Measurements from ENCODE around the gene KCNG2.
"Not testable (repeated sequence)": the region's sequence is repeated elsewhere in the genome, so short reads cannot be mapped to it uniquely, and the experiment has no call there.

KCNG2 gene

DNA sequence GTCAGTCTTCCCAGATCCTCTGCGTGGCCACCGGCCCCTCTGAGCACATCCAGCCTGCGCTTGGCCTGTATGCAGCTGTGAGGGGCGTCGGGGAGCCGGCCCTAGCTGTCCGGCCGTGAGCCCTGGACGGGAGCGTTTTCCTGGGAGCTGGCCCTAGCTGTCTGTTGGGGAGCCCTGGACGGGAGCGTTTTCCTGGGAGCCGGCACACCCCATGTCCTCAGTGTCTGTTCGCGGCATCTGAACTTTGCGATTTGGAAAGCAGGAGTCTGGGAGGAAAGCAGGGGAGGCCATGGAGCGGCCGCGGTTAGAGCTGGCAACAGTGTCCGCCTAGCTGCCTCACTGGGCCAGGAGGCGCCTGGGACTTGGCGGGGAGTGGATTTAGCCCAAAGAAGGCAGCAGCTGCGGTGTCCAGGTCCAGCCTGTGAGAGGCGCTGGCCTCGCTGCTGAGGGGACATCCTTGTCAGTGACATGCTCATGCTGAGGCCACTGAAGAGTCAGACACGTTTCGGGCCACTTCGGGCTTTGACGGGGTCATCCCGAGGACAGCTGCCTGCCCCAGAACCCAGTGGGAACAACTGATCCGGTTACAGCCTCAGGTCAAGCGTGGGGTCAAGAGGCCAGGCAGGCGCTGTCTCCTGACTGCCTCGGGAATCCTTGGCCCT, 75.8 kb downstream of the KCNG2 start:
- no peak for DNase-seq

DNA sequence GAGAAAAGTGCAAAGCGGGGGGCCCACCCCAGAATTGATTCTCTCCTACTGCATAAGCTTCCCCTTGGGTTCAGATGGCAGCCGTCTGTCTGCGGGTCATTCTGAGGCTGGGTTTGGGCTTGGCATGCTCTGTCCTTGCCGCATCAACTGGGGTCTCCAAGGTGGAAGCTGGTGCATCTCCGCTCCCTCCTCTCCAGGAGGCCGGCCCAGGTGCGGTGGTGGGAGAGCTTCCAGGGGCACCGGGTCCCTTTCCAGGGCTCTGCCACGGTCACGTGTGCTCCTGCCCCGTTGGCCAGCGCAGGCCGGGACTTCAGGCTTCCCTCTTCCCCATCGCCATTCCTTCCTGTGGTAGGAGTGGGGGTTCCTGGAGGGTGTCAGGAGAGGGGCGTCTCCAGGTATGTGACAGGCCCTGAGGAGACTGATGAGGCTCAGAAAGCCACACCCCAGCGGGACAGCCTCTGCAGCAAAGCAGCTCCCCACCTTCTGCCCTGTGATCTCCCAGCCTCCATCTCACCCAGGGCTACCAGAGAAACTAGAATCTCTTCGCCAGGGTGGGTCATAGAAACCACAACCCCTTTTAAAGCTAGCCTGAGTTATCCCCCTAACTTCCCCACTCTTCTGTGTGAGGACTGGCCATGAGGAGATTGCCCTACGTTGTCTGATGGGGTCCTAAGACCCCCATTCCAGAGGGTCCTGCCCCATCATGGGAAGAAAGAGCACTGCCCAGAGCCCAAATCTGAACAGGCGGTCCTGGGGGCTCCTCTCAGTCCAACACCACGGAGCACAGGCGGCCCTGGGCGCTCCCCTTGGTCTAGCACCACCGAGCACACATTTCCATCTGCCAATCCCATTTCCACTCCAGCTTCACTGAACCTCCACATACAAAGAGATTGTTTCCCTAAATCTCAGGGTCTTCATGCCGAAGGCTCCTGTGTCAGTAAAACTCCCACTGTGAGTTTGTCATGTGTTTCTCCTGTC, 77.1 kb downstream of the KCNG2 start:
- DNase-seq = no peak

DNA sequence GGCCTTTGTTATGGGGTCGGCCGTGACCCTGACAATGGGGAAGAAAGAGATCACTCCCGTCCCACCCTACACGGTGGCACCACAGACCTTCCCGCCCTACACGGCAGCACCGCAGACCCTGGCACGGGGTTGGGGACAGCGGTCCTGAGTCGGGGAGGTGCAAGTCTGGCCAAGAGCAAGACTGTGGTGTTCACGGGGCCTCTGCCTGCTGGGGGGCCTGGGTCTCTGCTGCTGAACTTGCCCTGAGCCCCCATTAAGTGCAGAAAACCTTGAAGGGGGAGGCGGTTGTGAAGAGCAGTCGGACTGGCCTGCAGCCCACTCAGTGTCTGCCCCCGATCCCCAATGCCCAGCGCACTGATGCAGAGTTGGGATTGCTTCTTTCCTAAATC, 77.8 kb downstream of the KCNG2 start:
- no peak for DNase-seq

DNA sequence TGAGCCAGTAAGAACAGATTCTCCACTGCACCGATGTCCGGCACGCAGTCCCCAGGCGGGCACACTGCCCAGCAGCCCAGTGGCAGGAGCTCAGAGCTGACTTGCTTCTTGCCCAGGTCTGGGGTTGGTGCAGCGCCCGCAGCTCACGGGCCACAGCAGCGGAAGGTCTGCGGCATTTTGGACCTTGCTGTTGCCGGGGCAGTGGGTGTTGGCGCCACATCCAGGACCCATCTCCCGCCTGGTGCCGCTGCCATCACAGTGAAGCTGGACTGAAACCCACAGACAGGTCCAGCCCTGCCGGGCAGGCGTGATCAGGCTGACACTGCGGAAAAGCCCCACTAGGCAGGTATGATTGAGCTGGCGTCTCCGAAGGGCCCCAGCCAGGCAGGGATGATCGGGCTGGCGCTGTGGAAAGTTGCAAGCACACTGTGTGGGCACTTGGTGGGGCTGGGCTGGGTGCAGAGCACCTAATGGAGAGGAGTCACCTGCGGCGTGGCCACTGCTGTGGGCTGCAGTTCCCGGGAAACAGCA, 78.3 kb downstream of the KCNG2 start:
- DNase-seq = no peak

DNA sequence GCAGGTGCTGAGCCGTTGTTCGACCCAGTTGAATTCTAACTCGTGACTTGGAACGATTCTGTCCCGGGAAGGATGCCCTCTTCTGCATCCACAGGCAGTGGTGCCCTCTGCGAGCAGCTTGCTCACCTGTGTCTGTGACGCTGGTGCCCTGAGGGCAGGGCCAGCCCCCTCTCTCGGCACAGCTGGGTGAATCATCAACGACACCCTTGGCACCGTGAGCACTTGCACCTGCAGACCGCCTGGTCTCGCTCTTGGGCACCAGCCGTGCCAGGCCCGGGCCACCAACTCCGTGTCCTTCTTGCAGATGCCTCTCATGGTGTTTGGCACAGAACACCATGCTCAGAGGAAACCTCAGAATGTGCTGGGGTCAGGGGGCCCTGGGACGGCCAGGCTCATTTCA, 78.8 kb downstream of the KCNG2 start:
- DNase-seq = no peak

DNA sequence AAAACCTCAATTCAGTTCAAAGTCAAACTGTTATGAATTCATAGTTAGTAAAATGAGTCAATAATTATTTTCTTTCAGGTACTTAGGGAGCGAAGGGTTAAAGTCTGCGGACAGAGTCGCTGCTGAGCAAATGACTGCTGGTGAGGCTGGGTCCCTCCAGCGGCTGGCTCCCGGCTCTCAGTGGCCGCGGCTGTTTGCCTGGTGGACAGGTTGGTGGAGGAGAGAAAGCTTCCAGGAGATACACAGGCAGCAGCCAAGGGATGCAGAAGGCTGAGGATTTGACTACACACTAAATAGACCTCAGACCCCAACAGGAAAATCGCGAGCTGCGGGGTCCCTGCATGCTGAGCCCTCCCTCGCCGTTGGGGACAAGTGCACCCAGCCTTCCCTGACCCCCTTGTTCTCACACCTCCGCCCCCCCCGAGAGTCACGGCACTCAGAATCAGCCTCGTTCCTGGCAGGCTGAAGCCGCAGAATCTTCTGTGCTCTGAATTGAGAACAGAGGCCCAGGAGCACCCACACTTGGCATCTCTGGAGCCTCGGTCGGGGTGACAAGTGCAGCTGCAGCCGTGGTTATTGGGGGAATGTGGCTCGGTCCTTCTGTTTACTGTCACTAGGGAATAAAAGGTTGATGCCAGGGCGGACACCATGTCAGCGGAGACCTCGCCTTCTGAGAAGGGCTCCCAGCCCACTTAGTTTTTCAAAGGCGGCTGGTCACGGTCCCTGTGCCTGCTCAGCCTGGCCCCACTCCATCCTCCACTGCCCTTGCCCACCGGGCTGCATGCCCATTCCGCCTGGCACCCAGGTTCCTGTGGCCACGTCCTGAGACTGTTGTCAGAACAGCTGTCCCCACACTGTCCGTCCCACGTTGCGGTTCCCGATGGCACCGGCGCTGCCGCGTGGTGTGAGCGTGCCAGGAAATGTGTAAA, 79.7 kb downstream of the KCNG2 start:
- DNase-seq = no peak

DNA sequence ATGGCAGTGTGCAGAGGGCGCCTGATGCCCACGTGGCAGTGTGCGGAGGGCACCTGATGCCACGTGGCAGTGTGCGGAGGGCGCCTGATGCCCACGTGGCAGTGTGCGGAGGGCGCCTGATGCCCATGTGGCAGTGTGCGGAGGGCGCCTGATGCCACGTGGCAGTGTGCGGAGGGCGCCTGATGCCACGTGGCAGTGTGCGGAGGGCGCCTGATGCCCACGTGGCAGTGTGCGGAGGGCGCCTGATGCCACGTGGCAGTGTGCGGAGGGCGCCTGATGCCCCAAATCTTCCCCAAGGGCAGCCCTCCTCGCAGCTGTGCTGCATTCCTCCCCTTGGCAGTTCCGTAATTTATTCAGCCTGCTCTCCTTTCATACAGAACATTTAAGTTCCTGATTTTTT, 80.5 kb downstream of the KCNG2 start:
- DNase-seq = not testable (repeated sequence)

DNA sequence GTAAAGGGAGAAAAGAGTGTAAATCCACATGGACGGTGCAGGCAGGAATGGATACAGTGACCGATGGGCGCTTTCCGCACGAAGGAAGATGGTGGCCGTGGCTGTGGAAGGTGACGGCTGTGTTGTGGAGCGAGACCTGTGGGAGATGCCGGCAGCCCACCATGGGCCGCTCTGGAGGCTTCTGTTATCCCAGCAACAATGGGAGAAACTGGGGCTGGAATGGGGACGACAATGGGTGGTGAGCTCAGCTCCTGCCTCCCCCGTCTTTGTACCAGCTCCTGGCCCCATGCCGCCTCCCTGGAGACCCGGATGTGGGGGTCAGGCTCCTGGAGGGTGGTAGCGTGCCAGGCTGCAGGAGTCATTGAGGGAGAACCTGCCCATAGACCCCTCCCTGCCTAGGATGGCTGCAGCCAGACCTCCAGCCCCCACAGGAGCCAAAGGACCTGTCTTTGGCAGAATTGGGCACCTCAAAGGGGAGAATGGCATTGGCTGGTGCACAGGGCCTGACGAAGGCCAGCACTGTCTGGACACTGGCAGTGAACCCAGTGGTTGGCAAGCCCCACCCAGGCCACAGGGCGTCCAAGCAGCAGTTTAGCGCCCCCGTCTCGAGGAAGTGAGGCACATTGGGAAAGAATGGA, 81.1 kb downstream of the KCNG2 start:
- no peak for DNase-seq

DNA sequence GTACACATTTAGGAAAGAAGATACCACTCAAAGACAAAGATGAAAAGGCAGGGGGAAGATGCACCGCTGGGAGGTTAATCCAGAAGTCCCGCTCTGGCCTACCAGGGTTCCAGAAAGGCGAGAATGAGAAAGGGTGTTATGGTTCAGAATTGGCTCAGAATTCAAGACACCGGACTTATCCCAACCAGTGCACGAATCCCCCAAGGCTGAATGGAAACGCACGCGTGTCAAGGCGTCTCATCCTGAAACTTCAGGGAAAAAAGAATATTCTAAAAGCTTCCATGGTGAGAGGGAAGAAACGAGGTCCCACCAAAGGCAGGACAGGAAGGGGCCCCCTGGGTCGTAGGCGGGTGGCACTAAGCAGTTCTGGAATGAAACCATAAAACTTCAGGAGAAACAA, 81.8 kb downstream of the KCNG2 start:
- no peak for DNase-seq

DNA sequence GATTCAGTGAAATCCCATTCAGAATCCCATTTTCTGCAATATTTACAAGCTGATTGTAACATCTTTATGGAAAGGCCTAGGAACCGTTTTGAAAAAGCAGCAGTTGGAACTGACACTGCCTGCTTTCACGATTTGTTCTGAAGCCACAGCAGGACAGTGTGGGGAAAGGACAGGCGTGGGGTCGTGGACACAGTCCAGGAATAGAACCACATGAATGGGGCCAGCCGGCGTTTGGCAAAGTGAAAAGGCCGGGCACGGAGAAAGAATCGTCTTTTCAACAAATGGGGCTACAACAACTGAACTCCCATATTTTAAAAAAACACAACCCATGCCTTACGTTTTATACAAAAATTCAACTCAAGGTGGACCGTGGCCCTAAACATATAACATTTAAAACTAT, 84.0 kb downstream of the KCNG2 start:
- DNase-seq = no peak

DNA sequence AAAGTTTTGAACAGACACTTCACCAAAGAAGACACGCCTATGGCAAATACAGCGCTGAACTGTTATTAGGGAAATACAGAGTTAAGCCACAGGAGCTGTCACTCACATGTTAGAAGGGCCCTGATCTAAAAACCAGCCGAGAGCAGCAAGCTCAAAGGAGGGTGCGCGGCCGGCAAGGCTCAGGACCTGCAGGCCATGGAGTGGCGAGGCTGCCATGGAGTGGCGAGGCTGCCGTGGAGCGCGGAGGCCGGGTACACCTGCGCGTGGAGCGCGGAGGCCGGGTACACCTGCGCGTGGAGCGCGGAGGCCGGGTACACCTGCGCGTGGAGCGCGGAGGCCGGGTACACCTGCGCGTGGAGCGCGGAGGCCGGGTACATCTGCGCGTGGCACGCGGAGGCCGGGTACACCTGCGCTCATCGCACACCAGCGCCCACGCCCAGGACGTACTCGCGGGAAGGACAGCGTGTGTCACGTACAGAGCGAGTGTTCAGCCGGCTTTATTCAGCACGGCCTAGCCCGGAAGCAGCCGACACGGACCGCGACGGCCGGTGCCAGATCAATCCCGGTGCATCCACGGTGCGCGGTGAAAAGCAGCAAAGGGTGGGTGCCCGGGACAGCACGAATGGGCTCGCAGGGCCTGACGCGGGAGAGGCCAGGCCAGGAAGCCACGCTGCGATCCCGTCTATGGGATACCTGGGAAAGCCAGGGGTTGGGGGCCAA, 84.9 kb downstream of the KCNG2 start:
- no peak for DNase-seq

DNA sequence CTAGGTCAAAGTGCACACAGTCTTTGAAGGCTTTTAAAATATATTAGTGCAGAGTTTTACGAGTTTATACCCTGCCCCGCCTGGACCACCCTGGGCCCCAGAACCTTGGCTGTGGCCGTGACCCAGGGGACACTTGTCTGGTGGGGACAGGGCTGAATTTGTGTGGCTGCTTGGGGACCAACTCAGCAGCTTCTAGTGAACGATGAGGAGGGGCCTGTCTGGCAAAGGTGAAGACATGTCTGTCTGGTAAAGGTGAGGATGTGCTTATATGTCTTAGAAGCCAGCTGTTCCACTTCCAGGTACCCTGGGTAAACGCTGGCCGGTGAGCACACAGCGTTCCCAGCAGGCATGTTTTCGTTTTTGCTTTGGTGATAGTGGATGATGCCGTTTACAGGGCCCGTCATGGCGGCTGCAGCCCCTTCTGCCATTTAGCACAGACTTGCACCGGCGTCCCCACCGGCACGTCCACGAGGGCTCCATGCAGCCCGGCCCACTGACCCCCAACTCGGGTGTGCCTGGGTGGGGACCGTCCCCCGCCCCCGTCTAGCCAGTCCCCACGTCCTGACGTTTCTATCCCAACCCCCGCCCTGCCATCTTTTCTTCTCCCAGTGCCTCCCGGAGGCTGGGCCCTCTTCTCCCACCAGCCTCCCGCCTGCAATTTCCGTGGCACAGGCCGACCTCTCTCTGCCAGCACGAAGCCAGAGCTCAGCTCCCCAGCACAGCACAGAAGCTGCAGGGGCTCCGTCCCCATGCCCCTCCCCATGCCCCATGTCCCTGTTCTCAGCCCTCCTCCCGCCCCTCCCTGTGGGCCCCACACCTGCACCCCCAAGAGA, 85.9 kb downstream of the KCNG2 start:
- DNase-seq = no peak

DNA sequence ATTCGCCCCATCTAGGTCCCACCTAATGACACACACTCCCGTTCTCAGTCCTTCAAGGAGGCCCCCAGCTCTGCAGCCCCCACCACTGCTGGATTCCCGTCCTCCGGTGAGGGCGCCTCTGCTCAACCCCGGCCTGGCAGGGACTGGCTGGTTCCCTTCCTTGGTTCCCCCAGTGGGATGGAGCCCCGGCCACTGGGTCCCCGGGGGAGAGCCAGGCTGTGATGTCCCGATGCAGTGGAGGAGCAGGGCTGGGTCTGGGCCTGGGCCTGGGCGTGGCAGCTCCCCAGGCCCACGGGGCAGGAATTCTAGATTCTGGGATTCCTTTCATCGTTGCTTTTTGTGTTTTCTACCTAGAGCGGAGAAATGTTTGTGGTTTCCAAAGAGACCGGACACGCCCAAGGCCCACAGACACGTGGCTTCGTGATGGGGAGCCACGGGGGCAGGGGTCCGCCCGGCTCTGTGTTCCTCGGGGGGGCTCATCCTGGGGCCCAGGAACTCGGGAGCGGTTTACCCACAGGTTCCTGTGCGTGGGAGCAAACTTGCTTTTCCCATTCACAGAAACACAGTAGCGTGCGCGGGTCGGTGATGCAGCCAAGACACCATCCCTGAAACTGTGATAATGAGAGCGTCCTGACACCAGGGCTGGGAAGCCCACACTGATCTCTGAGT, 86.7 kb downstream of the KCNG2 start:
- DNase-seq = no peak

DNA sequence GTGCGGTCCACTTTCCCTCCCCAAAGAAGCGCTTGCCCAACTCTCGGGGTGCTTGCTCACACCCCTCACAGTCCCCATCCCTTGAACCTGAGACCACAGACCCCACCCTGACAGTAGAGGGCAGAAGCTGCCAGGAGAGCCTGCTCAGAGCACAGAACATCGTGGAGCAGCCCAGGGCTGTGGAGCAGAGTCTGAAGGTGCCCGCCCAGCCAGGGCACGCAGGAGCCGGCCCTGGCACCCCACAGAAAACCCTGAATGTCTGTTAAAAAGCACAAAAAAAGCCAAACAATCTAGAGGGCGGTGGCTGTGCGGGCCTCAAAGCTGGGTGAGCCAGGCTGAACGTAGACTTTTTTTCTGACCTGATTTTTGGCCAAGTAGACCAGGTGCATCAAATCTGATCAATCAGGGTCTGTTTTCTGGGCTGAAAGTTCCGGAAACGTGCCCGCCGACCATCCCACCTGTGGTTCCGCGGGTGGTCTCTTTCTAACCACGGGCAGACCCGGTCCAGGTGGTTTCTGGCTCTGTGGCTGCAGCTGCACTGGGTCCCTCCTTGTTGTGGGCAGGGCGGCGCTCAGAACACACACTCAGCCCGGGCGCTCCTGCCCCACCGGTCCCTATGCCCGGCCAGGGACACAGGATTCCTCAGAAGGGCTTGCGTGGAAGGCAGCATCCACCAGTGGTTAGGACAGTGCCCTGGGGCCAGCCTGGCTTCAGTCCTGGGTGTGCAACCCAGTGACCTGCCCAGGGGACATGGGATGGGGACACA, 87.4 kb downstream of the KCNG2 start:
- DNase-seq = no peak

DNA sequence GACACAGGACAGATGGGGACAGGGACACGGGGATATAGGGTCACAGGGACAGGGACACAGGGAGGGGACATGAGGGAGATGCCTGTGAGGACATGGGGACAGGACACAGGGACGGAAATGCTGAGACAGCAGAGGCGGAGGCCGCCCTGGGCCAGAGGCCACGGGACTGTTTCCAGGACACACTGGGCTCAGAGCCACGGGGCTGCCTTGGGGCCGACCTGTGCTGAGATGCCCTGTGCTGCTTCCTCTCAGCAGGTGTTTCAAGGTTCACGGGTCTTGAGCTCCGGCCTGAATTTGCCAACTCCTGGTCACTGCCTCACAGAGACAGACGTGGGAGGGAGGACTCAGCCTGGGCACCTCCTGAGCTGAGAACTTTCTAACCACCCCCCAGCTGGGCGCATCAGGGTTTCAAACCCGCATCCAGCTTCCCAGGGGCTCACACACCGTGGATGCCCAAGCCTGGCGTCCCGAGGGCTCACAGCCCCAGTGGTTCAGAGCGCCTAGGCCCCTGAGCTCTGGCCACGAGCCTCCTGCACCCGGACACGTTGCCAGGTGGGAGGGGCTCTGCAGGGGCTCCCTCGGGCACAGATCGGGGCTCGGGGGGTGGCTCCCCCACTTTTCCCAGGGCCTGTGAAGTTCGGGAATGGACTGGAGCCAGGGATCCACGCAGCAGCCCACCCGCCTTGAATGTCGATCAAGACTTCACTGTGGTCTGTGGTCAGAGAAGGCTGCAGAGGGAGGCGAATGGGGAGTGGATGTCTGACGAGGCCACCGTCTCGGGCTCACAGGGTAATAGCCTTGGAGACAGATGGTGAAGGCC, 89.7 kb downstream of the KCNG2 start:
- no peak for DNase-seq

DNA sequence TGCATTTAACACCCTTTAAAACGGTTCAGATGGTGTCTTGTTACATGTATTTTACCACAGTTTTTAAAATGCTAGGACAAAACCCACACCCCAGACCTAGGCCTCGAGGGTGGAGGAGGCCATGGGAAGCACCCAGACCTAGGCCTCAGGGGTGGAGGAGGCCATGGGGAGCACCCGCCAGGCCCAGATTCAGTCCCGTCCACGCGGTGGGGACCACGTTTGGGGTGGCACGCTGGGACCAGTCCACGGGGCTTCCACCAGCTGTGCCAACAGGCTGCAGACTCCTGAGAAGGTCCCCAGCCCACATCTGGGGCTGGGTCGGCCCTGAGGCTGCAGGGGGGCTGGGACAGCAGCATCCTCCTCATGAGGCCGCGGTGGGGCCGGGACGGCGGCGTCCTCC, 90.3 kb downstream of the KCNG2 start:
- no peak for DNase-seq

DNA sequence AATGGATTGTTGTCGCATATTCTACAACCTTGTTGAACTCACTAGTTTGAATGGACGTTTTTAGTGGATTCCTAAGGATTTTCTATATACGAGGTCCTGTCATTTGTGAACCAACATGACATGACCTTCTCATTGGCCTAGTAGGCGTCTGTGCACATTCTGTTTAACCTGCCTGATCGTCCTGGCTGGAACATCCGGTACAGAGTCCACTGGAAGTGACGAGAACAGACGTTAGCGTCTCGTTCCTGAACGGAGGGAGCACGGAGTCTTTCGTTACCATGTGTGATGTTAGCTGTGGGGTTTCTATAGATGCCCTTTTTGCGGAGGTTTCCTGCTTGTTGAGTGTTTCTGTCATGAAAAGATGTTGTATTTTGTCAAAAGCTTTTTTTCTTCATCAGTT, 91.8 kb downstream of the KCNG2 start:
- no peak for DNase-seq

DNA sequence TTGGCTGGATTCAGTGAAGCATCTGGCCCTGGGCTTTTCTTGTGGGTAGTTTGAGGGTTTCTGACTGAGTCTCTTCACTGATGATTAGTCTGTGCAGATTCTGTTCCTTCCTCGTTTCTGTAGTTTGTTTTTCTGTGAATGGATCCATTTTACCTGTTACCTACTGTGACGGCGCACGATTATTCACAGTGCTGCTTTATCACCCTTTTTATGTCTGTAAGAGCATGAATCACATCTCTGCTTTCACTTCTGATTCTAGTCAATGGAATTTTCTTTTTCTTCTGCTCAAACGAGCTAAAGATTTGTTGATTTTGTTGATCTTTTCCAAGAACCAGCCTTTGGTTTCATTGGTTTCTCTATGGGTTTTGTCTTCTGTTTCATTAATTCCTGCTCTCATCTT, 92.9 kb downstream of the KCNG2 start:
- DNase-seq = peak; percentile 49

DNA sequence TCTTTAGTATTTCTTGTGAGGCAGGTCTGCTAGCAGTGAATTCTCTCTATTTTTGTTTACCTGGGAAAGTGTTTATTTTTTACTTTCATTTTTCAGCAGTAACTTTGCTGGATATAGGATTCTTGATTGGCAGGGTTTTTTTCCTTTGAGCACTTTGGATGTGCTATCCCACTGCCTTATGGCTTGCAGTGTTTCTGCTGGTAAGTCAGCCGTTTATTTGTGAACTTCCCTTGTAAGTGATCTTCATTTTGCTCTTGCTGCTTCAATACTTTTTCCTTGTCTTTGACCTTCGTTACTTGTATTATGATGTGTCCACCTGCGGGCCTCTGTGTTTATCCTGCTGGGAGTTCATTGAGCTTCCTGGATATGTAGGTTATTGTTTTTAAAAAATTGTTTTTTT, 99.0 kb downstream of the KCNG2 start:
- no peak for DNase-seq

Data from activated CD4-positive, alpha-beta T cell treated with anti-CD3 and anti-CD28 coated beads for 48 hours (primary cell).